Lung (tissue), 12 donors: ENCODE measurements around the gene HTR3E. TPM values are rescaled to one million over a fixed set of nuclear protein-coding genes. Genes with fewer than 3 reads are reported as not detected.

Source experiments
- ATAC-seq: fragments of 200-7000 bp; cut with Tn5 transposase; one replicate; pipeline ENCODE4 v1.9.1; 2020; ENCODE audit warnings: moderate number of reproducible peaks; ENCODE audit not compliant: insufficient read depth, low FRiP score
- DNase-seq, 3 donors: peaks; one replicate each; pipeline ENCODE4 v3.0.0-alpha.2; 2013 to 2017
- H3K27ac ChIP-seq, 2 donors: one replicate each; pipeline ENCODE4 v1.5.1; 2013; ENCODE audit warnings: mild to moderate bottlenecking in 2 of 2, moderate library complexity in 2 of 2, control low read depth in 1 of 2, inconsistent platforms in 1 of 2, low read depth in 1 of 2, low read length in 1 of 2
- H3K27me3 ChIP-seq, 3 donors: one replicate each; pipeline ENCODE4 v1.5.1; 2013; ENCODE audit warnings: low read length in 2 of 3; ENCODE audit not compliant: control insufficient read depth in 3 of 3, insufficient read depth in 3 of 3
- H3K36me3 ChIP-seq, 4 donors: one replicate each; pipeline ENCODE4 v1.5.1; 2013; ENCODE audit warnings: low read length in 4 of 4, mild to moderate bottlenecking in 1 of 4, moderate library complexity in 1 of 4; ENCODE audit not compliant: control insufficient read depth in 4 of 4, insufficient read depth in 4 of 4
- H3K4me1 ChIP-seq, 5 donors: one replicate each; pipeline ENCODE4 v1.5.1; 2013; ENCODE audit warnings: low read length in 5 of 5, mild to moderate bottlenecking in 2 of 5, moderate library complexity in 1 of 5; ENCODE audit not compliant: control insufficient read depth in 5 of 5, insufficient read depth in 5 of 5
- H3K4me3 ChIP-seq: one replicate; pipeline ENCODE4 v1.5.1; 2013; ENCODE audit warnings: mild to moderate bottlenecking, control low read depth, moderate library complexity
- H3K9ac ChIP-seq, 2 donors: one replicate each; pipeline ENCODE4 v1.5.1; 2013; ENCODE audit warnings: low read length in 2 of 2, control low read depth in 1 of 2; ENCODE audit not compliant: insufficient read depth in 1 of 2
- H3K9me3 ChIP-seq, 4 donors: one replicate each; pipeline ENCODE4 v1.5.1; 2013; ENCODE audit warnings: low read length in 3 of 4, mild to moderate bottlenecking in 1 of 4, moderate library complexity in 1 of 4; ENCODE audit not compliant: control insufficient read depth in 4 of 4, insufficient read depth in 3 of 4
- WGBS, 2 donors: extraction: QIAGEN DNeasy Blood & Tissue Kit; methylation state at CpG; one replicate each; pipeline ENCODE4 v1.1.7; 2013; 5-methylcytosine and 5-hydroxymethylcytosine counted together
- polyA plus RNA-seq, 2 donors: library from polyadenylated mRNA; stranded (reverse); fragments of 200-250 nt; gene quantifications; one replicate each; pipeline ENCODE4 v1.2.1, GENCODE V29; 2013
- total RNA-seq, 2 donors: library from RNA; depleted of rRNA in 1 of 2; stranded (reverse); fragments of >200 nt in 1 of 2; gene quantifications; one replicate each; pipeline ENCODE4 v1.2.1, GENCODE V29; 2014 to 2021
- TF ChIP-seq, protein P1 (sequence below): IDR thresholded peaks from 2 replicates; pipeline ENCODE4 v1.5.1; 2012; ENCODE audit warnings: mild to moderate bottlenecking; ENCODE audit errors: control extremely low read depth, extremely low read depth
- donor health status: control.
- donor health status: control.
- donor health status: Bipolar disorder and iron deficiency.
- donor health status: healthy.
- donor health status: DM: yes; HTN: yes; CAD: no.

The HTR3E gene
- total and polyA plus RNA-seq, 4 donors = not detected

DNA sequence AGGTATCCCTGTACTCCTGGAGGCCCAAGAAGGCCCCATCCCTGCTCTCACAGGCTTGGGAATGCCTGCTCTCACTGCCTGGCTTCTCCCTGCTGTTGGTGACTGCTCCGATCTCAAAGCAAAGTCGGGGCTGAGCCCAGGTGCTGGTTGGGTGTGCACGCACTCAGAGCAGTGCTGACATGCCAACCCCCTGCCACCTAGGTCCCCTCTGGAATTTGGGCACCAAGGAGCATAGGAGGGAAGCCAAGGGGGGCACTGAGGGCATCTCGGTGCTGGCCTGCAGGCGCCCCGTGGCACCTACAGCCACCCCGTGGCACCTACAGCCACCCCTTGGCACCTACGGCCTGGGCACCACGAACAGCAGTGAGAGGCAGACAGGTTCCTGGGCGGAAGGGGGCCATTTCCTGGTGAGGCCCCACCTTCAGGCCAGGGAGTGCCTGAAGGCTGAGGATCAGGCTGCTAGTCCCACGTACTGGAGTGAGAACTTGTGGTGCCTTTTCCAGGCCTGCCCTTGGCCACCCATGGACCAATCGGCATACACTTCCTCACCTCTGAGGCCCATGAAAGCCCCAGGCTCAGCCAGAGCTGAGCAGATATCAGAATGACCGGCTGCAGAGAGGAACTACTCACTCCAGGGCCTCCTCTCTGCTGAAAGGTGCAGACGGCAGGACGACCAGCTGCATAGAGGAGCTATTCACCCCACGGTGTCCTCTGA, 15.6 kb upstream of the HTR3E start:
- Histone ChIP-seq H3K36me3 (no peaks in the 10 kb centered on the region), H3K9me3 (peaks cover 0 to 4% (median 0%) of the 10 kb centered on the region in 4 donors), H3K4me3 (no peak overlapping the region), H3K27me3 (peaks cover 0 to 2% (median 0%) of the 10 kb centered on the region in 3 donors), H3K9ac (no peak overlapping the region), H3K27ac (no peak overlapping the region), H3K4me1 (peaks cover 0 to 1% (median 0%) of the 10 kb centered on the region in 5 donors)
- 86 to 90% methylated on average over 16 of the region's 16 CpGs for WGBS, 2 donors
- ATAC-seq = no peak
- TF ChIP-seq, protein P1, sequence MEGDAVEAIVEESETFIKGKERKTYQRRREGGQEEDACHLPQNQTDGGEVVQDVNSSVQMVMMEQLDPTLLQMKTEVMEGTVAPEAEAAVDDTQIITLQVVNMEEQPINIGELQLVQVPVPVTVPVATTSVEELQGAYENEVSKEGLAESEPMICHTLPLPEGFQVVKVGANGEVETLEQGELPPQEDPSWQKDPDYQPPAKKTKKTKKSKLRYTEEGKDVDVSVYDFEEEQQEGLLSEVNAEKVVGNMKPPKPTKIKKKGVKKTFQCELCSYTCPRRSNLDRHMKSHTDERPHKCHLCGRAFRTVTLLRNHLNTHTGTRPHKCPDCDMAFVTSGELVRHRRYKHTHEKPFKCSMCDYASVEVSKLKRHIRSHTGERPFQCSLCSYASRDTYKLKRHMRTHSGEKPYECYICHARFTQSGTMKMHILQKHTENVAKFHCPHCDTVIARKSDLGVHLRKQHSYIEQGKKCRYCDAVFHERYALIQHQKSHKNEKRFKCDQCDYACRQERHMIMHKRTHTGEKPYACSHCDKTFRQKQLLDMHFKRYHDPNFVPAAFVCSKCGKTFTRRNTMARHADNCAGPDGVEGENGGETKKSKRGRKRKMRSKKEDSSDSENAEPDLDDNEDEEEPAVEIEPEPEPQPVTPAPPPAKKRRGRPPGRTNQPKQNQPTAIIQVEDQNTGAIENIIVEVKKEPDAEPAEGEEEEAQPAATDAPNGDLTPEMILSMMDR = no peak
- no peak for DNase-seq

DNA sequence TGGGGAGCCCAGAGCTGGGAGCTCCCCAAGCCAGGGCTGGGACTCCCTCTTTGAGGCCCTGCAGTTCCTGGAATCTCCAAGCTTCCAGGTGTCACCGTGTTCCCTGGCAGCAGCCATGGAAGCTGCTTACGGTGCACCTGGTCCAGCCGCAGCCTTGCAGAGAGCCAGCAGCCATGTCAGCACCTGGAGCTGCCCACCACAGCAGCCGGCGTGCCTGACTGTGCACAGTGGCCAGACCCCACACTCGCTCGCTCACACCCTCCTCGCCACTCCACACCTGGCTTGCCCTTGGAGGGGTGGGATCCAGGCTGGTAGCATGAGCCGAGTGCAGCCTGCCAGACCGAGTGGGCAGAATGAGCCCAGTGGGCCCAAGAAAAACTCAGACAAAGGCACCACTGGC, 14.8 kb upstream of the HTR3E start:
- WGBS, 2 donors = 93 to 94% methylated on average over 10 of the region's 10 CpGs
- Histone ChIP-seq H3K9ac (no peak overlapping the region), H3K27ac (no peak overlapping the region), H3K36me3 (no peaks in the 10 kb centered on the region), H3K9me3 (peaks cover 0 to 4% (median 0%) of the 10 kb centered on the region in 4 donors), H3K4me1 (peaks cover 0 to 1% (median 0%) of the 10 kb centered on the region in 5 donors), H3K27me3 (peaks cover 0 to 2% (median 0%) of the 10 kb centered on the region in 3 donors), H3K4me3 (no peak overlapping the region)
- DNase-seq (no peak), ATAC-seq (no peak)
- TF ChIP-seq, protein P1 = no peak

DNA sequence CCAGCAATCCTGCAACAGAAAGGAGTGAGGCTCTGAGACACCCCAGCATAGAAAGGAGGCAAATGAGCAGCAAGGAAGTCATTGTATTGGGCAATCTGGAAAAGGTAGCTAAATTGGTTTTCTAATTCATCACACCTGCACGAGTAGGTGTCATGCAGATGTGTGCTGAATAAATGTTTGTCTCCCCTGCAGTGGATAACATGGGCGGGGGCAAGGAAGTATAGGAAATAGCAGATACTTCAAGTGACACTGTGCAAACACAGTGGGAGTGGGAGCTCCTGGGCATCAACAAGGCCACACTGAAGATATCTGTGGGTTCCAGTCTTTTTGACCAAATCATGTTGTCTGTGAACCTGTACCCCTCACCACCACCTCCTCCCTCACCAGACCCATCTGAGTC, 14.4 kb upstream of the HTR3E start:
- H3K27ac ChIP-seq = no peak overlapping the region
- H3K27me3 ChIP-seq = no peaks in the 10 kb centered on the region
- H3K4me1 ChIP-seq = peaks cover 0 to 1% (median 0%) of the 10 kb centered on the region in 5 donors
- H3K9me3 ChIP-seq = peaks cover 0 to 4% (median 0%) of the 10 kb centered on the region in 4 donors
- TF ChIP-seq, protein P1 = no peak
- no peak overlapping the region for H3K9ac ChIP-seq
- DNase-seq = no peak
- WGBS, 2 donors = 63 to 66% methylated on average over 2 of the region's 2 CpGs
- no peak for ATAC-seq
- H3K4me3 ChIP-seq = no peak overlapping the region
- H3K36me3 ChIP-seq = no peaks in the 10 kb centered on the region
